Heart right ventricle (tissue), 16 donors: ENCODE data around the gene GIPR. TPM values are rescaled to one million over a fixed set of nuclear protein-coding genes. Genes with fewer than 3 reads are reported as not detected.
A peak's percentile ranks its signal among the peaks of the same experiment; 100 is the strongest.

Source experiments
- ATAC-seq, 8 donors: fragments of 200-7000 bp; cut with Tn5 transposase; one replicate each; pipeline ENCODE4 v1.9.1; 2020; ENCODE audit warnings: mild to moderate bottlenecking in 8 of 8, moderate library complexity in 8 of 8, moderate number of reproducible peaks in 1 of 8
- DNase-seq, 2 donors: peaks; one replicate each; pipeline ENCODE4 v3.0.0-alpha.2; 2020
- H3K27ac ChIP-seq, 10 donors: fragments of 200-600 bp; sonication (generic) in 2 of 10; one replicate each; pipeline versions ENCODE4 v1.5.0 to v1.8.0; 2020 to 2022; ENCODE audit warnings: mild to moderate bottlenecking in 3 of 10
- H3K27me3 ChIP-seq, 7 donors: fragments of 200-600 bp; one replicate each; pipeline ENCODE4 v1.8.0; 2021 to 2022; ENCODE audit warnings: mild to moderate bottlenecking in 2 of 7
- H3K36me3 ChIP-seq, 9 donors: fragments of 200-600 bp; sonication (generic) in 1 of 9; one replicate each; pipeline versions ENCODE4 v1.5.0 to v1.8.0; 2020 to 2022; ENCODE audit warnings: mild to moderate bottlenecking in 2 of 9
- H3K4me1 ChIP-seq, 9 donors: fragments of 200-600 bp; sonication (generic) in 1 of 9; one replicate each; pipeline versions ENCODE4 v1.5.0 to v1.8.0; 2020 to 2022; ENCODE audit warnings: mild to moderate bottlenecking in 4 of 9
- H3K4me3 ChIP-seq, 10 donors: fragments of 200-600 bp; sonication (generic) in 2 of 10; one replicate each; pipeline versions ENCODE4 v1.5.0 to v1.8.0; 2020 to 2022; ENCODE audit warnings: mild to moderate bottlenecking in 7 of 10, moderate library complexity in 2 of 10
- H3K9me3 ChIP-seq, 11 donors: fragments of 200-600 bp in 10 of 11; sonication (generic) in 2 of 11; one replicate each; pipeline versions ENCODE4 v1.5.0 to v1.8.0; 2013 to 2022; ENCODE audit warnings: mild to moderate bottlenecking in 2 of 11, control low read depth in 1 of 11, moderate library complexity in 1 of 11
- CTCF ChIP-seq, 9 donors: fragments of 200-600 bp; sonication (generic) in 2 of 9; IDR thresholded peaks; one replicate each; pipeline versions ENCODE4 v1.5.0 to v1.8.0; 2021 to 2022; ENCODE audit warnings: antibody characterized with exemption in 9 of 9, mild to moderate bottlenecking in 5 of 9, moderate library complexity in 1 of 9
- WGBS, 2 donors: extraction: QIAGEN DNeasy Blood & Tissue Kit; methylation state at CpG; one replicate each; pipeline ENCODE4 v1.1.7; 2013; ENCODE audit warnings: inconsistent platforms in 1 of 2; 5-methylcytosine and 5-hydroxymethylcytosine counted together
- intact Hi-C, 10 donors: fragments of 100-400 bp; cut with DNase I; formaldehyde crosslinking; loops; one replicate each; pipeline versions ENCODE4 v1.11.1 to v1.14.2; 2022
- polyA plus RNA-seq, 2 donors: library from polyadenylated mRNA; stranded (reverse); fragments of 200-250 nt; gene quantifications; one replicate each; pipeline ENCODE4 v1.2.3, GENCODE V29; 2013
- total RNA-seq, 10 donors: library from RNA; stranded (reverse); fragmentation: NEBNext Ultra II Directional in 3 of 10; extraction: Animal tissue kit (Norgen Biotek cat#: 25700) in 3 of 10; gene quantifications; one replicate each; pipeline versions ENCODE4 v1.2.1 to v1.2.4, GENCODE V29; 2021 to 2023
- donor health status: Arrhythmogenic right ventricular cardiomyopathy.
- donor health status: ischemic (EF 13 %, LVEDD 7.1; RV severe dilation, severe dysfunction).
- donor health status: healthy with polysubstance abuse.
- donor health status: DM: no; HTN: yes; CAD: no.
- donor health status: DM: no; HTN: no; CAD: no.
- donor health status: ischemic (EF 25% LVEDD 6.9; RV normal size, moderate dysfunction).
- donor health status: ischemic (EF 25% LVEDD 5.7; RV mildly dilated, moderate dysfunction).
- donor health status: healthy.
- donor health status: DM: yes; HTN: yes; CAD: no.
- donor health status: Ischemic cardiomyopathy.
- donor health status: ischemic (EF 35%, LVEDD 5.7; RV mildly dilated, moderate dysfunction).
- donor health status: nonischemic (EF 11% LVEDD 7.7; RV severe dilation, severe dysfunction).
- donor health status: DM: yes; HTN: yes; CAD: no.
- donor health status: PGD.
- donor health status: ischemic (EF 29% LVEDD 5.4; RV normal size, mild dysfunction).
- donor health status: nonischemic (EF 23%, LVEDD 6.1; RV moderate dilation, normal function).

Gene GIPR
- total and polyA plus RNA-seq, 12 donors, result 2.4 to 16.6 (median 4.4) TPM

- intact Hi-C loops, result loop anchor here (1.0 to 10.0 kb wide), 11 partner anchors 34 to 217 kb away; partner anchors contain the start of genes OPA3 (in 3 of the 10), PPM1N (in 3 of the 10), RTN2 (in 3 of the 10) and ERCC1 (in 1 of the 10)
- WGBS, 2 donors, result 2 to 5% methylated on average over 39 to 40 of the region's 40 CpGs
- H3K4me1 ChIP-seq, result peaks cover 4 to 72% (median 57%) of the 10 kb centered on the region in 9 donors
These were observed 26.5 kb upstream of the GIPR start for GRCh38 chr19:45641274-45642105.

GRCh38 chr19:45643024-45643926 is 24.7 kb upstream of the GIPR start:
- no peaks in the 10 kb centered on the region for H3K9me3 ChIP-seq
- peak; percentile 94 to 99 (median 98) for TF ChIP-seq CTCF (IDR thresholded peaks at IDR 0.05)
- ATAC-seq (peak; percentile 30 to 81 (median 58)), DNase-seq (peak; percentile 84 to 91)
- H3K36me3 ChIP-seq, result no peaks in the 10 kb centered on the region
- peak overlapping the region in 3 of 10 donors; percentile 74 to 88 (median 85) for H3K27ac ChIP-seq
- intact Hi-C loops, result loop anchor here (2.0 to 10.0 kb wide), 10 partner anchors 36 to 218 kb away; partner anchors contain the start of genes OPA3 (in 3 of the 10), PPM1N (in 3 of the 10), RTN2 (in 3 of the 10) and ERCC1 (in 1 of the 10)
- H3K4me1 ChIP-seq, result peaks cover 4 to 61% (median 48%) of the 10 kb centered on the region in 9 donors
- WGBS, 2 donors, result 9 to 12% methylated on average over 38 to 39 of the region's 39 CpGs
- peak overlapping the region in 5 of 10 donors; percentile 51 to 57 (median 54) for H3K4me3 ChIP-seq
- H3K27me3 ChIP-seq, result peaks cover 0 to 32% (median 0%) of the 10 kb centered on the region in 7 donors

More at GRCh38 chr19:45641274-45642105, 26.5 kb upstream of the GIPR start:
- Histone ChIP-seq H3K27ac (peak overlapping the region; percentile 37 to 89 (median 81)), H3K9me3 (no peaks in the 10 kb centered on the region), H3K4me3 (peak overlapping the region in 9 of 10 donors; percentile 25 to 57 (median 51)), H3K36me3 (no peaks in the 10 kb centered on the region), H3K27me3 (peaks cover 0 to 27% (median 0%) of the 10 kb centered on the region in 7 donors)
- ATAC-seq (peak; percentile 7 to 56 (median 44)), DNase-seq (peak; percentile 74 to 80)
- no peak for TF ChIP-seq CTCF (IDR thresholded peaks at IDR 0.05)

- no peak for DNase-seq
These were observed 23.9 kb upstream of the GIPR start for GRCh38 chr19:45643927-45644771.

More at GRCh38 chr19:45643927-45644771, 23.9 kb upstream of the GIPR start:
- H3K4me1 ChIP-seq, result peaks cover 4 to 55% (median 40%) of the 10 kb centered on the region in 9 donors
- no peaks in the 10 kb centered on the region for H3K36me3 ChIP-seq
- intact Hi-C loops, result loop anchor here (2.0 to 10.0 kb wide), 10 partner anchors 37 to 219 kb away; partner anchors contain the start of genes OPA3 (in 3 of the 10), PPM1N (in 3 of the 10), RTN2 (in 3 of the 10) and ERCC1 (in 1 of the 10)
- no peak for ATAC-seq
- H3K27ac ChIP-seq, result no peak overlapping the region
- no peak overlapping the region for H3K4me3 ChIP-seq
- WGBS, 2 donors, result 56 to 60% methylated on average over 14 of the region's 14 CpGs
- TF ChIP-seq CTCF (IDR thresholded peaks at IDR 0.05), result no peak
- H3K9me3 ChIP-seq, result no peaks in the 10 kb centered on the region
- H3K27me3 ChIP-seq, result peaks cover 0 to 32% (median 0%) of the 10 kb centered on the region in 7 donors
